ENCODE data around the gene HMG20A.
"Not testable (repeated sequence)": the region's sequence is repeated elsewhere in the genome, so short reads cannot be mapped to it uniquely, and the experiment has no call there.

Gene HMG20A

DNA sequence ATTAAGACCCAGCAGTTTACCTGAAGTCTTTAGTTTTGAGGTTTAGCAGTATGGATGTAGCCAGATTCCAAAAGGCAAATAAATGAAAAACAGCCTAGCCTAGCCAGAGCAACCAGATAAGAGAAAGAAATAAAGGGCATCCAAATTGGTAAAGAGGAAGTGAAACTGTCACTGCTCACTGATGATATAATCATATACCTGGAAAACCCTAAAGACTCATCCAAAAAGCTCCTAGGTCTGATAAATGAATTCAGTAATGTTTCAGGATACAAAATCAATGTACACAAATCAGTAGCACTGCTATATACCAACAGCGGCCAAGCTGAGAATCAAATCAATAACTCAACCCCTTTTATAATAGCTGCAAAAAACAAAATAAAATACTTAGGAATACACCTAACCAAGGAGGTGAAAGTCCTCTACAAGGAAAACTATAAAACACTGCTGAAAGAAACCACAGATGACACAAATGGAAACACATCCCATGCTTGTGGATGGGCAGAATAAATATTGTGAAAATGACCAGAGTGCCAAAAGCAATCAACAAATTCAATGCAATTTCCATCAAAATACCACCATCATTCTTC is 14.4 kb upstream of the HMG20A start:
- in situ Hi-C loops (cut with MboI; ENCODE audit: low sequenced_read_pairs), result not testable (repeated sequence)

DNA sequence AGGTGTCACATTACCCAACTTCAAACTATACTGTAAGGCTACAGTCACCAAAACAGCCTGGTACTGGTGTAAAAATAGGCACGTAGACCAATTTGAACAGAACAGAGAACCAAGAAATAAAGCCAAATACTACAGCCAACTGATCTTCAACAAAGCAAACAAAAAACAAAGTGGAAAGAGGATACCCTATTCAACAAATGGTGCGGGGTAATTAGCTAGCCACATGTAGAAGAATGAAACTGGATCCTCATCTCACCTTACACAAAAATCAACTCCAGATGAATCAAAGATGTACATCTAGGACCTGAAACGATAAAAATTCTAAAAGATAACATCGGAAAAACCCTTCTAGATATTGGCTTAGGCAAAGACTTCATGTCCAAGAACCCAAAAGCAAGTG is 13.8 kb upstream of the HMG20A start:
- in situ Hi-C loops (cut with MboI; ENCODE audit: low sequenced_read_pairs), result no loop called here

DNA sequence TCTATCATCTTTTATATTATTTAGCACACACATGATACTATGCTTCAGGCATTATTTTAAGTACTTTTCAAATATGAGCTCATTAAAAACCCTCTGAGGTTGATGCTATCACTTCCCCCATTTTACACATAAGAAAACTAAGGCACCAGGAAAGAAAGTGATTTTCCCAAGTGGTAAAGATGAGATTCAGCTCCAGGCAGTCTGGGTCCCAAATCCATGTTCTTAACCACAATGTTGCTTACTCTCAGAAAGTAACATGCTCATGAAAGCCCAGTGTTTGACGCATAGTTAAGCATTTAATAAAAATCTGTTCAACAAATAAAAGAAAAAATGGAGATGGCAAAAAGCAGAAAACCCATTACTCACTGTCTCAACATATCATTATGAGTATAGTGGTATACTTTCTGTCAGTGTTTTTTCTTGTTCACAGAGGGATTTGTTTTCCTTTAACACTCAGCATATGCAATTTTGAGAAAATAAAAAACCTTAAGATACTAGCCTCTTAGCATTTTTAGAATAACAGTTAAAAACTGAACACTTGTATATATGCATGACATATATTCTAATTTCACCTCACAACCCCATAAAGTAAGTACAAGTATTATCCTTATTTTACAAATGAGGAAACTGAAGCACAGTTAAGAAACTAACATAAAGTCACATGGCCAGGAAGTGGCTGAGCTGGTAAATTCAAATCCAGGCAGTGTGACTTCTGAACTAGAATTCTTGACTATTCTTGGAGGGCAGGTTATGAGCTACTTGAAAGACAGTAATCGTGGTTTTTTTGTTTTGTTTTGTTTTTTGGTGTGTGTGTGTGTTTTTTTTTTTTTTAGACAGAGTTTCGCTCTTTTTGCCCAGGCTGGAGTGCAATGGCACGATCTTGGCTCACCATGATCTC is 11.2 kb upstream of the HMG20A start:
- in situ Hi-C loops (cut with MboI; ENCODE audit: low sequenced_read_pairs), result no loop called here

DNA sequence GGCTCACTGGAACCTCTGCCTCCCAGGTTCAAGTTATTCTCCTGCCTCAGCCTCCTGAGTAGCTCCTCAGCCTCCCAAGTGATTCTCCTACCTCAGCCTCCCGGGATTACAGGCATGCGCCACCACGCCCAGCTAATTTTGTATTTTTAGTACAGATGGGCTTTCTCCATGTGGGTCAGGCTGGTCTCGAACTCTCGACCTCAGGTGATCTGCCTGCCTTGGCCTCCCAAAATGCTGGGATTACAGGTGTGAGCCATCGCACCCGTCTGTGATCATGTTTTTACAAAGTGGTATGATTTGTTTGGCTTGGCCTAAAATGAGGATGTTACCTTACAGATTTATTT is 10.6 kb upstream of the HMG20A start:
- in situ Hi-C loops (cut with MboI; ENCODE audit: low sequenced_read_pairs), result not testable (repeated sequence)

DNA sequence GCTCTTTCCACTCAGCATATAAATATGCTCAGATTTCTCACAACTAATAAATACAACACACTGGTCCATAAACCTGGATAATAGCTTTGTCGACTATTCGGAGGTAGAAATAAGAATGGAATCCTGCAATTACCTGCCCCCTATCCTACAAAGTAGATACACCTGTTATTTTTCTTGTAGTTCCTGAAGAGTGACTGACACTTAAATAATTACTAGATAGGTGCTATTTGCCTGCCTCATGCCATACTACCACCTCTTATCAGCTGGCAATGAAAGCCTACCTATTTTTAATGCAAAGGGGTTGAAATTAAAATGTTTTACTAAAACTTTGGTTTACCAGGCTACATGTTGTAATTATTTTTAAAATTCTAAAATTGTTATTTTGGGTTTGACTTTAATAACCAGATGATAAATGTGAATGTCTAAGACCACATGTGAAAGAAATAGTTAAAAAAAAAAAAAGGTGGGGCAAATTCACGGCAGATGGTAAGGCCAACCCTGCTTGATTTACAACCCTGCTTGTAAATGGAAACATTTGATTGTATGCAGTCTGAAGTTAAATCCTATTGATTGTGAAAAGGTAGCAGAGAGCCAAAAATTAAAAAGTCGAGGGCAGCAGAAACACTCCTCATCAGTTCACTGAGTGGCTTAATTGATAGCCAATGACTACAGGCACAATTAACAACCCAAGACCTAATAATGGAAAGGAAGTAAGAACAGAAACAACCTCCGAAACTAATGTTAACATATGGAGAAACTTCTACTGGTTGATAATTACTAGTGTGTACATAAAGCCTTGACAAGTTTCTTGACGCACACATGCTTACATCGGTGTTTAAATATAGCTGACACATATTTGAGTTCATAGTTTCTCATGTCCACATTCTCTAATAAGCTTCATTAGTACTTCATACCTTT is 9.7 kb upstream of the HMG20A start:
- in situ Hi-C loops (cut with MboI; ENCODE audit: low sequenced_read_pairs), result no loop called here

DNA sequence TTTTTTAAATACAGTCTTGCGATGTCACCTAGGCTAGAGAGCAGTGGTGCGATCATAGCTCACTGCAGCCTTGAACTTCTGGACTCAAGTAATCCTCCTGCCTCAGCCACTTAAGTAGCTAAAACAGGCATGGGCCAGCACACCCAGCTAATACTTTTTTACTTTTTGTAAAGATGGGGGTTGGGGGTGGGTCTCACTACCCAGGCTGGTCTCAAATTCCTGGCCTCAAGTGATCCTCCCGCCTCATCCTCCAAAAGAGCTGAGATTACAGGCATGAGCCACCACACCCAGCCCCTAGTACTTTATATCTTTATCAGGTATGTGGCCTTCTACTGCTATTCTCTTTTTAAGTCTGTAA is 9.1 kb upstream of the HMG20A start:
- in situ Hi-C loops (cut with MboI; ENCODE audit: low sequenced_read_pairs), result no loop called here

DNA sequence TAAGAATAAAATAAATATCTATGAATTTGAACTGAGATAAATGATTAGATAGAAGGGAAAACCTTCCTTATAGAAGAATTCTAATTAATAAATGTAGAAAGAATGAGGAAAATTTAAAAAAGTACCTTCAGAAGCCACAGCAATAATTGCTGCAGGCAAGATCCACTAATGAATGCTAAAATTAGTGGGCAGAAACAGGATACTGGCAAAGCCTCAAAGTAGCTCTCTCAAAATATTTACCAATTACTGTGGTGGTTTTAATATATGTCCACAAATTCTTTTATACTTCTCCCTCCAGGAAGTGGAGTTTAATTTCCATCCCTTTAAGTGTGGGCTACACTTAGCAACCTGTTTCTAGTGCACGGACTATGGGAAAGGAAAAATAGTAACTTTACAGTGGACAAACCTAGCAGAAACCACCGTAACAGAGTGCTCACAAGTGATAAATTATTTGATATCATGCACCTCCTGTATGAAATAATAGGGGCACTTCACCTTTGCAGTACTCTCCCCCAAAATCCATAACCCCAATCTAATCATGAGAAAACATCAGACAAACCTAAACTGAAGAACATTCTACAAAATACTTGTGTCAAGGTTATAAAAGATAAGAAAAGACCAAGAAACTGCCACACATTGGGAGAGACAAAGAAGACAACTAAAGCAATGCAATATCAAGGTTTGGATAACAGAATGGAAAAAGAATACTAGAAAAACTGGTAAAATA is 7.6 kb upstream of the HMG20A start:
- in situ Hi-C loops (cut with MboI; ENCODE audit: low sequenced_read_pairs), result no loop called here

DNA sequence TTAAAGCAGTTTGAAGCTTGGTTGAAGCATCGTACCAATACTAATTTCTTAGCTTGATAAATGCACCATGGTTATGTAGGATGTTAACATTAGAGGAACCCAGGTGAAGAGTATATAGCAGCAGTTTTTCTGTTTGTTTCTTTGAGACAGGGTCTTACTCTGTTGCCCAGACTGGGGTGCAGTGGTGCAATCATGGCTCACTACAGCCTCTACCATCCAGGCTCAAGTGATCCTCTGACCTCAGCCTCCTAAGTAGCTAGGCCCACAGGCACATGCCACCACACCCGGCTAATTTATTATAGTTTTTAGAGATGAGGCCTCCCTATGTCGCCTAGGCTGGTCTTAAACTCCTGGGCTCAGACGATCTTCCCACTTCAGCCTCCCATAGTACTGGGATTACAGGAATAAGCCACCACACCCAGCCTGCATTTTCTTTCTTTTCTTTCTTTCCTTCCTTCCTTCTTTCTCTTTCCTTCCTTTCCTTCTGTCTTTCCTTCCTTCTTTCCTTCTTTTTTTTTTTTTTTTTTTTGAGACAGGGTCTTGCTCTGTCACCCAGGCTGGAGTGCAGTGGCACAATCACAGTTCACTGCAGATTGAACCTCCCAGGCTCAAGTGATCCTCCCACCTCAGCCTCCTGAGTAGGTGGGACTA is 6.9 kb upstream of the HMG20A start:
- in situ Hi-C loops (cut with MboI; ENCODE audit: low sequenced_read_pairs), result no loop called here

DNA sequence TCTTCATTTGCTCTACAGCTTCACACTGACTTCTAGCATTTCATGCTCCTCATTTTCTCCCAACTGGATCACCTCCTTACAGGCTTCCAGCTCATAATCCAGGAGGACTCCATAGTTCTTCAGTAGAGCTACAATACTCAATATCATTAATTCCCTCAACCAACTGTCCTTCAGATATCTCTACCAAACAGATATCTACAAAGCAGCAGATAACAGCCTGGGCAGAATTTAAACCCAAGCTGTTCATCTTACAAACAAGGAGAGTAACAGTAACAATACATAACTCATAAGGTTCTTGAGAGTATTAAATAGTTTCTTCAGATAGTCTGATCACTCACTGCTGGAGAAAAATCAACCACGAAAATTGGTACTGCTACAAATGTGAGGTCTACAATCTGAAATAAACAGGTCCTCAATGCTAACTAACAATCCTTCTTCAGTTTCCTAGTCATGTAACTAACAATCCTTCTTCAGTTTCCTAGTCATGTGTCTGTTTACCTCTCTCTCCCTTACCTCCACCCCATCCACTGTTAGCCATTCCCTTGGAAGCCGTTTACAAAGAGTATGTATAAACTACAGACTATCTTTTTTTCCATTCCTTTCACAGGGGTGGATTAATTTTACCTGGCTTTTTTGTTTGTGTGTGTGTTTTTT is 5.8 kb upstream of the HMG20A start:
- in situ Hi-C loops (cut with MboI; ENCODE audit: low sequenced_read_pairs), result no loop called here

DNA sequence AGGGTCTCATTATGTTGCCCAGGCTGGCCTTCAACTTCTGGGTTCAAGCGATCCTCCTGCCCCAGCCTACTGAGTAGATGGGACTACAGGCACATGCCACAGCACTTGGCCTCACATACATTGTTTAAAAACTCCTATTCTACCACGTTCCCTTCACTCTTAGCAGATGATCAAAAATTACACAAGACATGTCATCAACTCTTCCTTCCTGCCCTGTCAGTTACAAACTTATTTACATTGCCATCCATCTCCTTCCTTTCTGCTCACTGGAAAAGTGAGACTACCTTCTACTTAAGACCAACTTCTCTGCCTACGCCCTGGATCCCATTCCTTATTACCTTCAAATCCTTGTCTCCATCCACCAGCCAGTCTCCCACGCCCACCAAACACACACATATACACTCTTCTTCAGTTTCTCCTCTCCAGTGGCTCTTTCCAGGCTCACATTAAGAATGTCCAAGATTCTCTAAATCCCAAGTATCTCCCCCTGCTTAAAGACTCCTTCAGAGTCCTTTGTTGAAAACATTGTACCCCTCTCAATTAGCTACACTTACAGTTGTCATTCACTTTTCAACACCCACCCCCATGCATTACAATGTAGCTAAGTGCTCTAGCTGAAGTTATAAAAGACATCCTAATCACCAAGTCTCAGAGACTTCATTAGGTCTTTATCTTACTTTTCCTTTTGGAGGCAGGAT is 5.1 kb upstream of the HMG20A start:
- in situ Hi-C loops (cut with MboI; ENCODE audit: low sequenced_read_pairs), result no loop called here

DNA sequence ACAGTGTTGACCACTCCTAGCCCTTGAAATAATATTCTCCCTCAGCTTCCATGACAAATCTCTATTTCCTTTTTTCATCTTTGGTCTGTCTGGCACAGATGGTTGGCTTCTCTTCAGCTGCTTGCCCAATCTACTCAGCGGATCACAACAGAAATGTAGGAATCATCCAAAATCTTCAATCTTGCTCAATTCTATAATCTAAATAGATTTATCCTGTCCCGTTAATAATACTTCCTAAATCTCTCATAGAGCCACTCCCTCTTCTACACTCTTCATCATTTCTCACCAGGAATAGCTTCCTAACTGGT is 4.6 kb upstream of the HMG20A start:
- in situ Hi-C loops (cut with MboI; ENCODE audit: low sequenced_read_pairs), result no loop called here

DNA sequence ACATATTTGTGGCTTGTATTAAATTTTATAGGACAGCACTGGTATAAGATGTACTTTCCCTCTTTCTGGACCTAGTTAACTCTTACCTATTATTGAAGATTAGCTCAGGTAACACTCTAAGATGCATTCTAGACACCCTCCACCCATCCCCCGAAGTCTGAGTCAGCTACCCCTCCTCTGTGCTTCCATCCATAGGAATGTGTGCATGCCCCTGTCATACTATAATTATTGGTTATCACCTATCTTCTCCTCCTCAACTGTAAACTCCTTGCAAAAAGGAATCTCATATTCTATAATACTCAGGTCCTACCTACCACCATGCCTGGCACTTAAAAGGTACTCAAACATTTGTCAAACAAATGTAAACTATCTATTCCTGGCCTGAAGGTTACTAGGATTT is 3.7 kb upstream of the HMG20A start:
- in situ Hi-C loops (cut with MboI; ENCODE audit: low sequenced_read_pairs), result no loop called here

DNA sequence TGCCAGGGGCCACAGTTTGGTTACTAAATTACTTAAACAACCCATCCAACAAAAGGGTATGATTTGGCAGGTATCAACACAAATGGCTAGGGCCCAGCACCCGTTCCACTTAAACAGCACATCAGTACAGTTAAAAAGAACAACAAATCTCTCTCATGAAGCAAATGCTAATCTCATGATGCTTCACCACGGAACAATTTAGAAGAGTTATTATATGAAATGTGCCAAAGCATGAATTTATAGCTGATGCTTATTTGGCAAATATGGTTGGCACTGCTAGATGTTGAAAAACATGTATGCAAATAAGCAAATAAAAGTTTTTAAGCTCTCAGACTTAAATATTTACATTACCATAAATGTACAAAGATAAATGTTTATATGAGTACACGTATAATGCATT is 3.1 kb upstream of the HMG20A start:
- in situ Hi-C loops (cut with MboI; ENCODE audit: low sequenced_read_pairs), result no loop called here

DNA sequence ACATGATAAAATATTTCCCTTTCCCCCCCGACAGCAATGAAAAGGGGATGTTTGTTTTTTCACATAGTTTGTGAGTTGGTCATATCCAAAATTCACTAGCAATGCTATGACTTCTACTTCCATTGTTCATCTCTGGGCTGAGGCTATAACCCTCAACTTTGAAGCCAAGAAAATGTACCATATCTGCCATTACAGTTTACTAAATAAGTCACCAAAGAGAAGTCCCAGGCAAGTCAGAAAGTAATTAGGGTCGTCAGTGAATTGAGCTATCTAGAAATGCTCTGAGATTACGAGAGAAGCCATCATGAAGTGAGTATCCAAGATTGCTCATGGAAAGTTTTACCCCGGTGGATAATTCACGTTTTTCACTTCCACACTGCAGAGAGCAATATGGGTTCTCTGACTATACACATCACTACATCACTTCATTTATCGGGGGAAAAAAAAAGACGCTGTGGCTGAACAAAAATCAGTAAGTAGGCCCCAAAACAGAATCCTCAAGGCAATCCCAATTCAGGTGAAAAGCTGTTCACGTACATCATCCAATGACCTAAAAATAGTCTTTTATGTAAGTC is 2.2 kb upstream of the HMG20A start:
- in situ Hi-C loops (cut with MboI; ENCODE audit: low sequenced_read_pairs), result no loop called here

DNA sequence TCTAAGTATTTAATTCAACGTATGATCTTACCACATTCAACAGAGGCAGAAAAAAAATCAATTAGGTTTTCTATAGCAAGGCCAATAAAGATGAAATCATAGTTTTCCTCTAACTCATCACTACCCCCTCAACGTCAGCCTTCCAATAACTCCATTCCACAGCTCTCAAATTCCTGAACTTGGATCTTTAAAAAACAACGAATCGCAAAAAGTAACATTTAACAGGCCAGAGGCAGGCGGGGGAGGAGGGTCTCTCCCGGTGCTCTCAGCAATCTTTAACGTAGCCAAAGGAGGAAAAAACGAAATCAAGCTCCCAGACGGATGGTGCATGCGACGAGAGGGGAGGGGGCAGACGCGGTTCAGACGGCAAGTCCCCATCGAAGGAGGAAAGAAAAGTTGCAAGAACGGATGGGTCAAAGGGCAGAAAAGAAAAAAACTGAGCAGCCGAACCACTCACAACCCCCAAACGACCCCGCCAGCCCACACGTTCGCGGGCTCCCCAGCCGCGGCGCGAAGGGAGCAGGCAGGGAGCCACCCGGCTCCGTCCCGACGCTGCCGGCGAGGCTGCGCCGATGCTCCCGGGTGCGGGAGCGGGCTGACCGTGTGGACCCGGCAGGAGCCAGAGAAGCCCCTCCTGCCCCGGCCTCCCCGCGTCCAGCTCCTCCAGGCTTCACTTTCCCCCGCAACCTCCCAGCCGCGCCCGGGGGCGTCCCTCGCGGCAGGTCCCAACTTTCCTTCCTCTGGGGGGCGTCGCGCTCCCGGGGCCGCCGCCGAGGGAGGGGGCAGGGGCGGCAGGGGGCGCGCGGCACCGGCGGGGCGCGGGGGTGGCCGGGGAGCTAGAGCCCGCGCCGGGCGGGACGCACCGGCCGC is 1.5 kb upstream of the HMG20A start:
- in situ Hi-C loops (cut with MboI; ENCODE audit: low sequenced_read_pairs), result no loop called here

DNA sequence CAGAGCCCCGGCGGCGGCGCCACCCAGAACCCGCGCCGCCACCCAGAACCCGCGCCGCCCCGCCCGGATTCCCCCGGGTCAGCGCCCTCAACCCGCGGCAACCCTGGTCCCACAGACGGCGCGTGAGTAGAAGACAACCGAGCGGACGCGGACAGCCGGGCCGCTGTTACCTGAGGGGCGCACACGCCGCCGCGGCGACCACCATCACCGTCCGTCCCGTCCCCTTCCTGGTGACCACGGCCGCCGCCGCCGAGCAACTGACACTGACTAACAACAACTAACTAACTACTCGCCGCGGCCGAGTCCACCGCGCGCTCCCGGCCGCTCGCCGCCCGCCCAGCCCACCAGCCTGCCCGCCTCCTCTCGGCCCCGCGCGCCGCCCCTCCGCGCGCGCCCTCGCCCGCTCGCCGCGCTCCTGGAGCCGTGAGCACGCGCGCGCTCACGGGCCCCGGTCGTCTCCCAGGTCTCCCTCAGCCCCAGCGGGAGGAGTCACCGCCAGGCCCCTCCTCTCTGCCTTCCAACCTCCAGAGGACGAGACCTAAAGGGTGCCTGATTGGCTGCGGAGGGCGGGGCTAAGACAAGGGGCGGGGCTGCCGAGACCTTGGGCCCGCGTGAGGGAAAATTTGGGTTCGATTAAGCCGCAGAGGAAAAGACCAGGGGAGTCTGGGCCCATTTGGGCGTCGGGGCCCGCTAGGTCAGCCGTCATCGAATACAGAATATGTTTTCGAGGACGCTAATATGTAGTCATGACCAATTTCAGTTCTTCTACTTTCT is 665 bp upstream of the HMG20A start, which contains the start of gene PEAK1:
Gene PEAK1, minus strand, starts transcription at position 269 of the 774 bp plus-strand sequence. CDS start 238,178 bp downstream, outside the sequence.
- in situ Hi-C loops (cut with MboI; ENCODE audit: low sequenced_read_pairs), result no loop called here

DNA sequence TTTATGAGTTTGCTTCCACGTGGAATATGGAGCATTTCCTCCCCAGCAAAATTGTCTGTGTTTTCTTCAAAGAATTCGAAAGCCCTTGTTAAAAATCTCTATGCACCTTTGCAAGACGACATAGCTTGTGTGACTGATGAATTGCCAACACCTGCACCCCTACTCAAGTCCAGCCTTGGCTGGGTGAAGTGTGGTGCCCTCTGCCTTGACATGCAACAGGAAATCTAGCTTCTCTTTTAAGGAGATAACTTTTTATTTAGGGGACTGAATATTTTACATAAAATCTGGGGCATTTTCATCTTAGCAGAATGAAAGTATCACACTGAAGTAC is 647 bp downstream of the HMG20A start:
- in situ Hi-C loops (cut with MboI; ENCODE audit: low sequenced_read_pairs), result no loop called here

DNA sequence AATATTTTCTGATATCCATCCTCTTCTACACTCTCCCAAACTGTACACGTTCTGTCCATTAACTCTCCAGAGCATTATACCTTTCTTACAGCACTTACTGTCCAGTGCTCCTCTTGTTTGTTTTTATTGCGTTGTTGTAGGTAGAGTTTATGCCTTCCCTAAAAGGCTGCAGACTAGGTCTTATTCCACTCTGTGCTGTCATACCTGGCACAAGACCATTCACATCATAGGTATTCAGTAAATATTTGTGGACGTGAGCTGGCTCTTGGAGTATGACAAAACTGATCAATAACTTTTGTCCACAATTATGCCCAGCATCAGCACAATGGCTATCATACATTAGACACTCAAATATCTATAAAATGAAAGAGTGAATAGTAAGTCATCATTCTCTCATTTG is 4.4 kb downstream of the HMG20A start:
- in situ Hi-C loops (cut with MboI; ENCODE audit: low sequenced_read_pairs), result no loop called here
